ENCODE measurements around the gene LBX2. TPM values are rescaled to one million over a fixed set of nuclear protein-coding genes. Genes with fewer than 3 reads are reported as not detected.
A peak's percentile ranks its signal among the peaks of the same experiment; 100 is the strongest.
"Not testable (repeated sequence)": the region's sequence is repeated elsewhere in the genome, so short reads cannot be mapped to it uniquely, and the experiment has no call there.

Gene LBX2
- total RNA-seq, 4 donors from 2014 or later, result 0.59 TPM; not detected in 3

- H3K27ac ChIP-seq, result no peak overlapping the region
- DNase-seq (no peak), ATAC-seq (no peak)
- TF ChIP-seq POLR2A (IDR thresholded peaks at IDR 0.05) (no peak), CTCF (IDR thresholded peaks at IDR 0.05 in 4 of 5, conservative IDR thresholded peaks at IDR 0.05 in 1 of 5) (no peak)
- in situ Hi-C loops (cut with MboI; ENCODE audit: low sequenced_read_pairs in 4 of 4) (loop anchor here in 3 of 4 donors (5.0 to 10.0 kb wide), 2 partner anchors 92 to 95 kb away; no protein-coding TSS in a partner anchor), intact Hi-C loops (cut with DNase I; ENCODE audit: low total_unique reads) (no loop called here)
- no peak overlapping the region for H3K4me3 ChIP-seq
- no peaks in the 10 kb centered on the region for H3K9me3 ChIP-seq
- H3K36me3 ChIP-seq, result peaks cover 0 to 61% of the 10 kb centered on the region in 2 donors
- H3K4me1 ChIP-seq, result no peaks in the 10 kb centered on the region
- no peaks in the 10 kb centered on the region for H3K27me3 ChIP-seq
Observed at GRCh38 chr2:74489906-74490305, 9.5 kb downstream of the LBX2 start.

GRCh38 chr2:74488643-74489481 lies 10.5 kb downstream of the LBX2 start:
- ATAC-seq, result no peak
- Histone ChIP-seq H3K4me1 (peaks cover 2 to 3% of the 10 kb centered on the region in 2 donors), H3K36me3 (peaks cover 0 to 54% of the 10 kb centered on the region in 2 donors), H3K27ac (no peak overlapping the region), H3K27me3 (no peaks in the 10 kb centered on the region), H3K9me3 (no peaks in the 10 kb centered on the region), H3K4me3 (no peak overlapping the region)
- TF ChIP-seq CTCF (IDR thresholded peaks at IDR 0.05 in 4 of 5, conservative IDR thresholded peaks at IDR 0.05 in 1 of 5), result no peak
- no peak for TF ChIP-seq POLR2A (IDR thresholded peaks at IDR 0.05)
- intact Hi-C loops (cut with DNase I; ENCODE audit: low total_unique reads) (no loop called here), in situ Hi-C loops (cut with MboI; ENCODE audit: low sequenced_read_pairs in 4 of 4) (loop anchor here in 3 of 4 donors (5.0 to 10.0 kb wide), 2 partner anchors 93 to 96 kb away; no protein-coding TSS in a partner anchor)
- no peak for DNase-seq

- H3K4me1 ChIP-seq, result peaks cover 17 to 18% of the 10 kb centered on the region in 2 donors
- ATAC-seq (no peak), DNase-seq (no peak)
- H3K27me3 ChIP-seq, result no peaks in the 10 kb centered on the region
- H3K27ac ChIP-seq, result no peak overlapping the region
- in situ Hi-C loops (cut with MboI; ENCODE audit: low sequenced_read_pairs in 4 of 4) (loop anchor here in 3 of 4 donors (5.0 to 10.0 kb wide), 2 partner anchors 96 to 99 kb away; no protein-coding TSS in a partner anchor), intact Hi-C loops (cut with DNase I; ENCODE audit: low total_unique reads) (no loop called here)
- no peak for TF ChIP-seq CTCF (IDR thresholded peaks at IDR 0.05 in 4 of 5, conservative IDR thresholded peaks at IDR 0.05 in 1 of 5)
- no peak for TF ChIP-seq POLR2A (IDR thresholded peaks at IDR 0.05)
- peaks cover 0 to 28% of the 10 kb centered on the region in 2 donors for H3K36me3 ChIP-seq
- H3K4me3 ChIP-seq, result no peak overlapping the region
- no peaks in the 10 kb centered on the region for H3K9me3 ChIP-seq
Observed at GRCh38 chr2:74486141-74486540, 13.3 kb downstream of the LBX2 start.

GRCh38 chr2:74483675-74484164 lies 15.7 kb downstream of the LBX2 start:
- not testable (repeated sequence) for DNase-seq
- in situ Hi-C loops (cut with MboI; ENCODE audit: low sequenced_read_pairs in 4 of 4), result loop anchor here in 2 of 4 donors (5.0 to 10.0 kb wide), 2 partner anchors 49 to 101 kb away; no protein-coding TSS in a partner anchor

More at GRCh38 chr2:74483675-74484164, 15.7 kb downstream of the LBX2 start:
- H3K36me3 ChIP-seq, result peaks cover 0 to 33% of the 10 kb centered on the region in 2 donors
- H3K4me1 ChIP-seq, result peaks cover 24 to 25% of the 10 kb centered on the region in 2 donors
- H3K27me3 ChIP-seq, H3K9me3 ChIP-seq, ATAC-seq: not testable (repeated sequence)
- intact Hi-C loops (cut with DNase I; ENCODE audit: low total_unique reads), result loop anchor here (1.0 to 2.0 kb wide), 5 partner anchors 24 to 747 kb away; partner anchors contain the start of genes INO80B, PCGF1, SEMA4F and TPRKB
- H3K4me3 ChIP-seq, result peak overlapping the region; percentile 82 to 97 (median 87)
- H3K27ac ChIP-seq, result peak overlapping the region; percentile 83 to 94 (median 88)
